Vagina (tissue), 2 donors: ENCODE measurements around the gene PITX3. TPM values are rescaled to one million over a fixed set of nuclear protein-coding genes. Genes with fewer than 3 reads are reported as not detected.

Source experiments
- DNase-seq, 2 donors: peaks; one replicate each; pipeline ENCODE4 v3.0.0-alpha.2; 2017; ENCODE audit errors: extremely low spot score in 2 of 2
- H3K27ac ChIP-seq: fragments of 200-600 bp; sonication (generic); one replicate; pipeline ENCODE4 v1.5.1; 2019
- H3K27me3 ChIP-seq: fragments of 200-600 bp; sonication (generic); one replicate; pipeline ENCODE4 v1.5.1; 2019
- H3K36me3 ChIP-seq, 2 donors: fragments of 200-600 bp; sonication (generic); one replicate each; pipeline ENCODE4 v1.5.1; 2017 to 2019
- H3K4me1 ChIP-seq: fragments of 200-600 bp; sonication (generic); one replicate; pipeline ENCODE4 v1.5.1; 2019
- H3K4me3 ChIP-seq, 2 donors: fragments of 200-600 bp; sonication (generic); 1 replicate in 1 of 2; 2 replicates in 1 of 2; pipeline ENCODE4 v1.5.1; 2016 to 2019
- H3K9me3 ChIP-seq: fragments of 200-600 bp; sonication (generic); one replicate; pipeline ENCODE4 v1.5.1; 2019
- CTCF ChIP-seq, 3 experiments: fragments of 450-650 bp in 2 of 3; fragments of 200-600 bp in 1 of 3; sonication (generic) in 1 of 3; IDR thresholded peaks; one replicate each; pipeline ENCODE4 v1.5.1; 2017 to 2019; ENCODE audit warnings: antibody characterized with exemption in 3 of 3, mild to moderate bottlenecking in 2 of 3, moderate library complexity in 2 of 3
- POLR2A ChIP-seq, 2 donors: fragments of 450-650 bp; IDR thresholded peaks; one replicate each; pipeline ENCODE4 v1.6.1; 2017; ENCODE audit warnings: antibody characterized with exemption in 2 of 2, mild to moderate bottlenecking in 2 of 2, moderate library complexity in 2 of 2
- POLR2AphosphoS5 ChIP-seq, 2 donors: sonication (generic); formaldehyde crosslinking; IDR thresholded peaks; one replicate each; pipeline ENCODE4 v1.9.0; 2017; ENCODE audit warnings: antibody characterized with exemption in 2 of 2, mild to moderate bottlenecking in 2 of 2, low read depth in 1 of 2; ENCODE audit not compliant: insufficient read depth in 1 of 2
- intact Hi-C: fragments of 100-400 bp; cut with DNase I; formaldehyde crosslinking; loops from one replicate; pipeline ENCODE4 v1.15.1; 2023
- total RNA-seq: library from RNA; depleted of rRNA; stranded (reverse); fragments of >200 nt; gene quantifications from one replicate; pipeline ENCODE4 v1.2.3, GENCODE V29; 2016

PITX3 gene
- total RNA-seq, 1 donor from 2014 or later: not detected

GRCh38 chr10:102268375-102268888 is 27.1 kb upstream of the PITX3 start:
- H3K9me3 ChIP-seq: no peaks in the 10 kb centered on the region
- H3K27ac ChIP-seq: no peak overlapping the region
- H3K36me3 ChIP-seq: no peaks in the 10 kb centered on the region
- H3K4me1 ChIP-seq: peaks cover 36% of the 10 kb centered on the region
- H3K4me3 ChIP-seq: no peak overlapping the region
- TF ChIP-seq POLR2A (IDR thresholded peaks at IDR 0.05) (no peak), POLR2AphosphoS5 (IDR thresholded peaks at IDR 0.05; ENCODE audit: insufficient read depth in 1 of 2, low read depth in 1 of 2) (no peak), CTCF (IDR thresholded peaks at IDR 0.05) (no peak)
- DNase-seq: no peak
- H3K27me3 ChIP-seq: no peaks in the 10 kb centered on the region
- intact Hi-C loops: no loop called here

GRCh38 chr10:102267748-102268147 is 26.4 kb upstream of the PITX3 start:
- intact Hi-C loops: no loop called here
- TF ChIP-seq POLR2A (IDR thresholded peaks at IDR 0.05) (no peak), POLR2AphosphoS5 (IDR thresholded peaks at IDR 0.05; ENCODE audit: insufficient read depth in 1 of 2, low read depth in 1 of 2) (no peak)
- H3K27ac ChIP-seq: no peak overlapping the region

GRCh38 chr10:102266670-102267069 is 25.4 kb upstream of the PITX3 start:
- H3K27ac ChIP-seq: no peak overlapping the region
- no peak for TF ChIP-seq POLR2AphosphoS5 (IDR thresholded peaks at IDR 0.05; ENCODE audit: insufficient read depth in 1 of 2, low read depth in 1 of 2)
- TF ChIP-seq POLR2A (IDR thresholded peaks at IDR 0.05): no peak
- no peak for TF ChIP-seq CTCF (IDR thresholded peaks at IDR 0.05)
- H3K36me3 ChIP-seq: no peaks in the 10 kb centered on the region
- no peak overlapping the region for H3K4me3 ChIP-seq
- H3K27me3 ChIP-seq: no peaks in the 10 kb centered on the region
- H3K4me1 ChIP-seq: peaks cover 49% of the 10 kb centered on the region
- no peak for DNase-seq
- no peaks in the 10 kb centered on the region for H3K9me3 ChIP-seq
- intact Hi-C loops: no loop called here

More at GRCh38 chr10:102267748-102268147, 26.4 kb upstream of the PITX3 start:
- no peaks in the 10 kb centered on the region for H3K27me3 ChIP-seq
- no peaks in the 10 kb centered on the region for H3K36me3 ChIP-seq
- no peak for DNase-seq
- peaks cover 41% of the 10 kb centered on the region for H3K4me1 ChIP-seq
- no peak overlapping the region for H3K4me3 ChIP-seq
- no peaks in the 10 kb centered on the region for H3K9me3 ChIP-seq

- Histone ChIP-seq H3K27me3 (no peaks in the 10 kb centered on the region), H3K4me1 (peaks cover 47% of the 10 kb centered on the region), H3K27ac (no peak overlapping the region), H3K36me3 (peaks cover 0 to 19% of the 10 kb centered on the region in 2 donors), H3K9me3 (no peaks in the 10 kb centered on the region), H3K4me3 (no peak overlapping the region)
- intact Hi-C loops: no loop called here
- DNase-seq: no peak
- TF ChIP-seq POLR2A (IDR thresholded peaks at IDR 0.05) (no peak), POLR2AphosphoS5 (IDR thresholded peaks at IDR 0.05; ENCODE audit: insufficient read depth in 1 of 2, low read depth in 1 of 2) (no peak), CTCF (IDR thresholded peaks at IDR 0.05) (no peak)
These were observed 23.1 kb upstream of the PITX3 start for GRCh38 chr10:102264371-102264770.

- Histone ChIP-seq H3K4me1 (peaks cover 33% of the 10 kb centered on the region), H3K9me3 (no peaks in the 10 kb centered on the region), H3K27ac (no peak overlapping the region), H3K4me3 (no peak overlapping the region), H3K27me3 (no peaks in the 10 kb centered on the region), H3K36me3 (peaks cover 0 to 20% of the 10 kb centered on the region in 2 donors)
- intact Hi-C loops: no loop called here
- DNase-seq: no peak
- TF ChIP-seq POLR2A (IDR thresholded peaks at IDR 0.05): no peak
- no peak for TF ChIP-seq CTCF (IDR thresholded peaks at IDR 0.05)
- TF ChIP-seq POLR2AphosphoS5 (IDR thresholded peaks at IDR 0.05; ENCODE audit: insufficient read depth in 1 of 2, low read depth in 1 of 2): no peak
These were observed 21.5 kb upstream of the PITX3 start for GRCh38 chr10:102262744-102263370.
